ENCODE data around the gene ZNF343. TPM values are rescaled to one million over a fixed set of nuclear protein-coding genes. Genes with fewer than 3 reads are reported as not detected.
"Not testable (repeated sequence)": the region's sequence is repeated elsewhere in the genome, so short reads cannot be mapped to it uniquely, and the experiment has no call there.

ZNF343 gene
- total and polyA plus RNA-seq, 8 donors: 8.4 to 19.3 (median 15.1) TPM

GRCh38 chr20:2536560-2536986 is 27.9 kb upstream of the ZNF343 start, which contains the start of gene TMC2:
Gene TMC2, plus strand, starts transcription at chr20:2536573. Its CDS starts 49 bp downstream, at chr20:2536622.
- no peak within 1 kb of the TSS for H3K27ac ChIP-seq
- no peak for DNase-seq
- H3K27me3 ChIP-seq: peaks cover 0 to 78% of the 10 kb centered on the region in 2 donors
- H3K36me3 ChIP-seq: no peaks in the 10 kb centered on the region
- no peaks in the 10 kb centered on the region for H3K9me3 ChIP-seq
- no peak for TF ChIP-seq CTCF (IDR thresholded peaks at IDR 0.05)
- no peak for ATAC-seq
- no peaks in the 10 kb centered on the region for H3K4me1 ChIP-seq
- no peak within 1 kb of the TSS for H3K4me3 ChIP-seq
- intact Hi-C loops (cut with DNase I): no loop called here

- no peak overlapping the region for H3K4me3 ChIP-seq
- peaks cover 0 to 71% of the 10 kb centered on the region in 2 donors for H3K27me3 ChIP-seq
- TF ChIP-seq CTCF (IDR thresholded peaks at IDR 0.05): no peak
- ATAC-seq (no peak), DNase-seq (no peak)
- no peaks in the 10 kb centered on the region for H3K9me3 ChIP-seq
- no peak overlapping the region for H3K27ac ChIP-seq
- no peaks in the 10 kb centered on the region for H3K36me3 ChIP-seq
- intact Hi-C loops (cut with DNase I): no loop called here
- H3K4me1 ChIP-seq: no peaks in the 10 kb centered on the region
Measured at GRCh38 chr20:2535711-2536559, 27.2 kb upstream of the ZNF343 start.

- no peak for TF ChIP-seq CTCF (IDR thresholded peaks at IDR 0.05)
- DNase-seq: no peak
- ATAC-seq: no peak
- intact Hi-C loops (cut with DNase I): no loop called here
- no peak overlapping the region for H3K27ac ChIP-seq
- no peak overlapping the region for H3K4me3 ChIP-seq
- H3K27me3 ChIP-seq: peaks cover 0 to 52% of the 10 kb centered on the region in 2 donors
- H3K4me1 ChIP-seq: no peaks in the 10 kb centered on the region
- no peaks in the 10 kb centered on the region for H3K9me3 ChIP-seq
- no peaks in the 10 kb centered on the region for H3K36me3 ChIP-seq
Measured at GRCh38 chr20:2533118-2533517, 24.4 kb upstream of the ZNF343 start.

GRCh38 chr20:2528671-2529271 is 20.1 kb upstream of the ZNF343 start:
- intact Hi-C loops (cut with DNase I): loop anchor here in 1 of 2 donors (10.0 kb wide), 1 partner anchor 116 kb away; no protein-coding TSS in a partner anchor
- peaks cover 0 to 20% of the 10 kb centered on the region in 2 donors for H3K4me1 ChIP-seq
- no peaks in the 10 kb centered on the region for H3K36me3 ChIP-seq
- H3K27me3 ChIP-seq: peaks cover 0 to 28% of the 10 kb centered on the region in 2 donors
- no peak overlapping the region for H3K27ac ChIP-seq
- no peak for DNase-seq
- no peaks in the 10 kb centered on the region for H3K9me3 ChIP-seq
- no peak for ATAC-seq
- H3K4me3 ChIP-seq: no peak overlapping the region
- no peak for TF ChIP-seq CTCF (IDR thresholded peaks at IDR 0.05)

- Histone ChIP-seq H3K36me3 (no peaks in the 10 kb centered on the region), H3K27ac (no peak overlapping the region), H3K4me1 (peaks cover 0 to 22% of the 10 kb centered on the region in 2 donors), H3K9me3 (no peaks in the 10 kb centered on the region), H3K4me3 (no peak overlapping the region), H3K27me3 (peaks cover 0 to 20% of the 10 kb centered on the region in 2 donors)
- DNase-seq: no peak
- no peak for ATAC-seq
- no peak for TF ChIP-seq CTCF (IDR thresholded peaks at IDR 0.05)
- intact Hi-C loops (cut with DNase I): loop anchor here in 1 of 2 donors (10.0 kb wide), 1 partner anchor 117 kb away; no protein-coding TSS in a partner anchor
Measured at GRCh38 chr20:2527762-2528161, 19.0 kb upstream of the ZNF343 start.

- H3K9me3 ChIP-seq, H3K27ac ChIP-seq, DNase-seq, H3K36me3 ChIP-seq, ATAC-seq, H3K4me3 ChIP-seq: not testable (repeated sequence)
- Histone ChIP-seq H3K27me3 (peaks cover 0 to 20% of the 10 kb centered on the region in 2 donors), H3K4me1 (peaks cover 0 to 24% of the 10 kb centered on the region in 2 donors)
- intact Hi-C loops (cut with DNase I): loop anchor here in 1 of 2 donors (10.0 kb wide), 1 partner anchor 119 kb away; no protein-coding TSS in a partner anchor
Measured at GRCh38 chr20:2526218-2526583, 17.5 kb upstream of the ZNF343 start.

Data from left lung (tissue), 10 donors.